Cardiac muscle cell (in vitro differentiated cells and primary cell): Measurements from ENCODE around the gene PIH1D1. TPM values are rescaled to one million over a fixed set of nuclear protein-coding genes. Genes with fewer than 3 reads are reported as not detected.

Experiments
- DNase-seq, 2 donors: peaks; one replicate each; pipeline versions ENCODE4 v3.0.0 to v3.0.0-alpha.2; 2010 to 2017; ENCODE audit warnings: low read depth in 1 of 2, low spot score in 1 of 2
- H3K27ac ChIP-seq: fragments of 200-600 bp; sonication (generic); 2 replicates; pipeline ENCODE4 v1.5.1; 2016
- H3K27me3 ChIP-seq: fragments of 200-600 bp; sonication (generic); 2 replicates; pipeline ENCODE4 v1.6.0; 2016; ENCODE audit warnings: control low read depth
- H3K36me3 ChIP-seq: fragments of 200-600 bp; sonication (generic); 2 replicates; pipeline ENCODE4 v1.5.1; 2016; ENCODE audit warnings: control low read depth
- H3K4me1 ChIP-seq: fragments of 200-600 bp; sonication (generic); 2 replicates; pipeline ENCODE4 v1.8.1; 2017; ENCODE audit warnings: low read depth, mild to moderate bottlenecking, mixed run types
- H3K4me3 ChIP-seq: fragments of 200-600 bp; sonication (generic); 2 replicates; pipeline ENCODE4 v1.5.1; 2016; ENCODE audit warnings: mild to moderate bottlenecking
- H3K9me3 ChIP-seq: fragments of 200-600 bp; sonication (generic); 2 replicates; pipeline ENCODE4 v1.5.1; 2017; ENCODE audit warnings: low read depth, mild to moderate bottlenecking, control low read depth
- polyA plus RNA-seq: library from polyadenylated mRNA; unstranded; fragments of >200 nt; fragmentation: Nextera tagmentation; extraction: Ambion mirVana; gene quantifications from 2 replicates; pipeline ENCODE4 v1.2.1, GENCODE V29; 2016
- total RNA-seq: library from RNA; depleted of rRNA; stranded (reverse); fragments of >200 nt; gene quantifications from 2 replicates; pipeline ENCODE4 v1.2.3, GENCODE V29; 2016
- TF ChIP-seq, protein P1 (sequence below): IDR thresholded peaks from 2 replicates; pipeline ENCODE4 v1.5.1; 2012; ENCODE audit warnings: low read depth, mild to moderate bottlenecking, low read length

Gene PIH1D1
- total and polyA plus RNA-seq, 2 experiments from 2014 or later, result 145 to 156 TPM

DNA sequence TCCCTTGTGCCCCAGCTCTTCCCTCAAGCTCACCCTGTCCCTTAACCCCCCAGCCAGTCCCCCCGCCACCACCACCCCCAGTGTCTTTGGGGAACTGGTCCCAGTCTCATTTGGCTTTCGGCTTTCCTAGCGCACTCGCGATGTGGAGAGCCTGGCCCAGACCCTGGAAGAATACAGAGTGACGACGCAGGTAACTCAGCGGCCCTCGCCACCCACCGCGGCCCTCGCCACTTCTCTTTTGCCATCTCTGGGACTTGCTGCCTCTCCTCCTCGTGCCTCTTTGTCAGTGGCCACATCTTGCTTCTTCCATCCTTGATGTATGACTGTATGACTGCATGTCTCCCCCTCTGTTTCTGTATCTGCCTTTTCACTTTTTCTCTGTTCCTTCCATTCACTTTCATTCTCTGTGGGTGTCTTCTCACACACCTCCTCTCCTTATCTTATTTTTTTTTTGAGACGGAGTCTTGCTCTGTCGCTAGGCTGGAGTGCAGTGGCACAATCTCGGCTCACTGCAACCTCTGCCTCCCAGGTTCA, 44.1 kb downstream of the PIH1D1 start:
- H3K4me1 ChIP-seq, result peaks cover 19% of the 10 kb centered on the region
- H3K27me3 ChIP-seq, result no peaks in the 10 kb centered on the region
- no peaks in the 10 kb centered on the region for H3K36me3 ChIP-seq
- no peak overlapping the region for H3K27ac ChIP-seq
- H3K4me3 ChIP-seq, result no peak overlapping the region
- no peaks in the 10 kb centered on the region for H3K9me3 ChIP-seq
- TF ChIP-seq, protein P1, sequence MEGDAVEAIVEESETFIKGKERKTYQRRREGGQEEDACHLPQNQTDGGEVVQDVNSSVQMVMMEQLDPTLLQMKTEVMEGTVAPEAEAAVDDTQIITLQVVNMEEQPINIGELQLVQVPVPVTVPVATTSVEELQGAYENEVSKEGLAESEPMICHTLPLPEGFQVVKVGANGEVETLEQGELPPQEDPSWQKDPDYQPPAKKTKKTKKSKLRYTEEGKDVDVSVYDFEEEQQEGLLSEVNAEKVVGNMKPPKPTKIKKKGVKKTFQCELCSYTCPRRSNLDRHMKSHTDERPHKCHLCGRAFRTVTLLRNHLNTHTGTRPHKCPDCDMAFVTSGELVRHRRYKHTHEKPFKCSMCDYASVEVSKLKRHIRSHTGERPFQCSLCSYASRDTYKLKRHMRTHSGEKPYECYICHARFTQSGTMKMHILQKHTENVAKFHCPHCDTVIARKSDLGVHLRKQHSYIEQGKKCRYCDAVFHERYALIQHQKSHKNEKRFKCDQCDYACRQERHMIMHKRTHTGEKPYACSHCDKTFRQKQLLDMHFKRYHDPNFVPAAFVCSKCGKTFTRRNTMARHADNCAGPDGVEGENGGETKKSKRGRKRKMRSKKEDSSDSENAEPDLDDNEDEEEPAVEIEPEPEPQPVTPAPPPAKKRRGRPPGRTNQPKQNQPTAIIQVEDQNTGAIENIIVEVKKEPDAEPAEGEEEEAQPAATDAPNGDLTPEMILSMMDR, result no peak
- no peak for DNase-seq

DNA sequence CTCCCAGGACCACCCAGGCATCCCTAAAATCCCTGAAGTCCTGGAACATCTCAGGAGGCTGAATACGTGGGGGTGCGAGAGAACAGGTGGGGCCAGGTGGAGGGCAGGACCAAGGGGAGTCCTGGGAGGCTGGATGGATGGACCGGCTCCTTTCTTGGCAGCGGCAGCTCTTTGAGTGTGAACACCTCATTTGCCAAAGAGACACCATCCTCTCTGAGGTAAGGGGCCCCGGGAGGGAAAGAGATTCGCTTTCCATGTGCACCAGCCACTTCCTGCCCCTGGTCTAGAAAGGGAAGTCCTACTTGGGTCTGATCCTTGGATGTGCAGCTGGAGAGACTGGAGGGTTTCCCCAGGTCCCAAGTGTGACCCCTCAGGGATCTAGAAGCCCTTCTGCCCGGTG, 44.5 kb downstream of the PIH1D1 start:
- H3K27me3 ChIP-seq, result no peaks in the 10 kb centered on the region
- TF ChIP-seq, protein P1, result no peak
- peaks cover 20% of the 10 kb centered on the region for H3K4me1 ChIP-seq
- no peaks in the 10 kb centered on the region for H3K36me3 ChIP-seq
- no peak overlapping the region for H3K27ac ChIP-seq
- no peak overlapping the region for H3K4me3 ChIP-seq
- no peak for DNase-seq
- H3K9me3 ChIP-seq, result no peaks in the 10 kb centered on the region

DNA sequence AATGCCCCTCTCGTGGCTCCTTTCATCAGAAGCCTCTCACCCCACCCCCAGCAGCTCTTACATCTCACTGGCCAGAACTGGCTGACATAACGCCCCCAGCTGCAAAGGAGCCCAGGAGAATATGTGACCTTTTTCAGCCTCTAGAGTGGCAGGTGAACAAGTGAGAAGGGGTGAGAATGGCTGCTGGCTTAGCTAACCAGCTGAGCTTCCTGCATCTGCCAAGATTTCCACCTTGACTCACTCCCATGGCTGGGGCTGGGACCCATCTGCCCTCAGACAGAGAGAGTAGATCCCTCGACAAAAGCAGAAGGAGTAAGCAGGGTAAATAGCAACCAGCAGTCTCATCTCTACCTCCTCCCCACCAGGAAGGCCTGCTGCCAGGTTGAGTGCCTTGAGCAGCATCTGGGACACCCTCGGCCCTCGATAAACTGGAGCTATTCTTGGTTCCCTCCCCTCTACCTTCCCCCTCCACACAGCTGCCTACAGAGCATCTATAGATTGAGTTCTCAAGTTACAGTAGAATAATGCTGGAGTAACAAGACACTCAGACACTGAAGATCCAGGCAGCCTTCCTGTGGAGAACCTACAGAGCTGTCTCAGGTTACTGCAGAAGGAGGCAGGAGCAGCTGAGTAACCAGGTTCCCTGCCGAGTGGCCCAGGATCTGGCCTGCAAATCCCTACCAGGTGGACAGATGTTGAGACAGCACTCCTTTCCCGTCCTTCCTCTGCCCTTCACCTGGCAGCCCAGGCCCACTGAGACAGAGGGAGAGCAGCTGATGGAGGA, 48.0 kb downstream of the PIH1D1 start:
- Histone ChIP-seq H3K4me3 (no peak overlapping the region), H3K27ac (peak overlapping the region; percentile 90), H3K9me3 (no peaks in the 10 kb centered on the region), H3K27me3 (no peaks in the 10 kb centered on the region), H3K4me1 (peaks cover 15% of the 10 kb centered on the region), H3K36me3 (no peaks in the 10 kb centered on the region)
- TF ChIP-seq, protein P1, result no peak
- DNase-seq, result peak in 1 of 2 donors; percentile 84

DNA sequence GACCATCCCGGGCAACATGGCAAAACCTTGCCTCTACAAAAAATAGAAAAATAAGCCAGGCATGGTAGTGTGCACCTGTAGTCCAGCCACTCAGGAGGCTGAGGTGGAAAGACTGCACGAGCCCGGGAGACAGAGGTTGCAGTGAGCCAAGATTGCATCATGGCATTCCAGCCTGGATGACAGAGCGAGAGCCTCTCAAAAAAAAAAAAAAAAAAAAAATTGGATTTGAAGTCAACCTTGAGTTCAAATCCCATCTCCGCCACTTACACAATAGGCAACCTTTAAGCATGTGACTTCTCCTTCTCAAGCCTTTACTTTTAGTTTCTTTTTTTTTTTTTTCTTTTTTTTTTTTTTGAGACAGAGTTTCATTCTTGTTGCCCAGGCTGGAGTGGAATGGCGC, 51.6 kb downstream of the PIH1D1 start:
- H3K4me3 ChIP-seq, result no peak overlapping the region
- no peaks in the 10 kb centered on the region for H3K9me3 ChIP-seq
- TF ChIP-seq, protein P1, result no peak
- no peaks in the 10 kb centered on the region for H3K36me3 ChIP-seq
- no peaks in the 10 kb centered on the region for H3K27me3 ChIP-seq
- H3K4me1 ChIP-seq, result peaks cover 15% of the 10 kb centered on the region
- H3K27ac ChIP-seq, result no peak overlapping the region
- DNase-seq, result peak in 1 of 2 donors; percentile 36

DNA sequence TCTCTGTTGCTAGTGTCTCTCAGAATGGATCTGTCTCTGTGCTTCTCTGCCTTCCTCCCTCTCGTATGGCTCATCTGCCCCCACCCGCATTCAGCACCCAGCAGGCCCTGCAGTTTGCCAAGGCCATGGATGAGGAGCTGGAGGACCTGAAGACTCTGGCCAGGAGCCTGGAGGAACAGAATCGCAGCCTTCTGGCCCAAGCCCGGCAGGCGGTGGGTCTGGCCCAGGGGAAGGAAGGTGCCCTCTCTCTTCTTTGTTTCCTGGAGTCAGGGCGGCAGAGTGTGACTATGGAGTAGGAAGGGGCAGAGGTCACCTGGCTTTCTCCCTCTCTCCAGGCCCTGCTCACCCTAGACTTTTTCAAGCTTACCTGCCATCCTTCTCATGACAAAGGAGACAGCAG, 52.7 kb downstream of the PIH1D1 start:
- H3K4me3 ChIP-seq, result no peak overlapping the region
- no peaks in the 10 kb centered on the region for H3K27me3 ChIP-seq
- DNase-seq, result no peak
- TF ChIP-seq, protein P1, result no peak
- no peak overlapping the region for H3K27ac ChIP-seq
- H3K36me3 ChIP-seq, result no peaks in the 10 kb centered on the region
- peaks cover 12% of the 10 kb centered on the region for H3K4me1 ChIP-seq
- H3K9me3 ChIP-seq, result no peaks in the 10 kb centered on the region
